Kidney (tissue), 22 donors: Measurements from ENCODE around the gene PATE3. TPM values are rescaled to one million over a fixed set of nuclear protein-coding genes. Genes with fewer than 3 reads are reported as not detected.

Experiments used
- DNase-seq, 5 donors: peaks; one replicate each; pipeline ENCODE4 v3.0.0-alpha.2; 2013 to 2020
- FAIRE-seq: peaks from 2 replicates; lab custom pipeline; 2012; peaks lifted over from hg19 to GRCh38; lab: Jason Lieb, UNC
- H3K27ac ChIP-seq, 2 donors: one replicate each; pipeline ENCODE4 v1.7.0; 2013; ENCODE audit warnings: low read depth in 2 of 2, low read length in 2 of 2, inconsistent platforms in 1 of 2
- H3K27me3 ChIP-seq: one replicate; pipeline ENCODE4 v1.7.1; 2013; ENCODE audit warnings: low read length, inconsistent platforms; ENCODE audit not compliant: control insufficient read depth, insufficient read depth
- H3K36me3 ChIP-seq, 3 donors: one replicate each; pipeline versions ENCODE4 v1.7.0 to v1.7.1; 2013; ENCODE audit warnings: low read length in 3 of 3, control low read depth in 1 of 3, inconsistent platforms in 1 of 3; ENCODE audit not compliant: insufficient read depth in 3 of 3, control insufficient read depth in 2 of 3
- H3K4me1 ChIP-seq, 3 donors: one replicate each; pipeline versions ENCODE4 v1.7.0 to v1.7.1; 2013; ENCODE audit warnings: low read length in 3 of 3, inconsistent platforms in 1 of 3, low read depth in 1 of 3; ENCODE audit not compliant: control insufficient read depth in 2 of 3, insufficient read depth in 2 of 3
- H3K4me3 ChIP-seq, 3 donors: one replicate each; pipeline versions ENCODE4 v1.7.0 to v1.8.1; 2013; ENCODE audit warnings: low read length in 3 of 3, control low read depth in 1 of 3, inconsistent platforms in 1 of 3
- H3K9ac ChIP-seq, 3 donors: one replicate each; pipeline versions ENCODE4 v1.7.0 to v1.7.1; 2013; ENCODE audit warnings: low read length in 3 of 3, control low read depth in 1 of 3, inconsistent platforms in 1 of 3
- H3K9me3 ChIP-seq, 3 donors: one replicate each; pipeline versions ENCODE4 v1.7.0 to v1.7.1; 2013; ENCODE audit warnings: low read length in 3 of 3, control low read depth in 1 of 3, inconsistent platforms in 1 of 3; ENCODE audit not compliant: control insufficient read depth in 2 of 3, insufficient read depth in 1 of 3
- CTCF ChIP-seq: IDR thresholded peaks from 3 replicates; pipeline ENCODE4 v1.5.1; 2012; ENCODE audit warnings: mild to moderate bottlenecking, moderate library complexity, borderline replicate concordance; ENCODE audit not compliant: insufficient read depth; ENCODE audit errors: extremely low read depth
- intact Hi-C: fragments of 100-400 bp; cut with DNase I; formaldehyde crosslinking; loops from one replicate; pipeline ENCODE4 v1.11.1; 2022
- long read RNA-seq, 10 donors: library from polyadenylated mRNA in 1 of 10; unstranded in 1 of 10; transcript quantifications; one replicate each; pipeline ENCODE4 v2.0.0 and lab custom pipeline, GENCODE V29; 2021 to 2026
- polyA plus RNA-seq: library from polyadenylated mRNA; stranded (reverse); fragments of 350-450 nt; fragmentation: Illumina TruSeq; extraction: RNeasy Lipid Tissue Mini Kit (QIAGEN cat#74804); gene quantifications from one replicate; pipeline ENCODE4 v1.2.3, GENCODE V29; 2014; ENCODE audit warnings: low read depth, low replicate concordance; ENCODE audit not compliant: insufficient read depth
- total RNA-seq: library from RNA; stranded (reverse); fragmentation: NEBNext Ultra II Directional; extraction: Animal tissue kit (Norgen Biotek cat#: 25700); gene quantifications from one replicate; pipeline ENCODE4 v1.2.1, GENCODE V29; 2021
- donor health status: control.
- donor health status: control.
- donor health status: control.
- donor health status: control.
- donor health status: control.
- donor health status: DM: yes; HTN: yes; CAD: no.
- donor health status: Normal renal cell carcinoma (clear cell type).

PATE3 gene
- not detected for total RNA-seq
- not detected for polyA plus RNA-seq
- long read RNA-seq, donor 1, result 0 reads
- long read RNA-seq, donor 2, result 0 reads
- long read RNA-seq, donor 3, result 0 reads
- long read RNA-seq, donor 4, result 0 reads
- long read RNA-seq, donor 5, result 0 reads
- long read RNA-seq, donor 6, result 0 reads
- long read RNA-seq, donor 7, result 0 reads
- long read RNA-seq, donor 8, result 0 reads
- long read RNA-seq, donor 9, result 0 reads
- long read RNA-seq, donor 10, result 0 reads

DNA sequence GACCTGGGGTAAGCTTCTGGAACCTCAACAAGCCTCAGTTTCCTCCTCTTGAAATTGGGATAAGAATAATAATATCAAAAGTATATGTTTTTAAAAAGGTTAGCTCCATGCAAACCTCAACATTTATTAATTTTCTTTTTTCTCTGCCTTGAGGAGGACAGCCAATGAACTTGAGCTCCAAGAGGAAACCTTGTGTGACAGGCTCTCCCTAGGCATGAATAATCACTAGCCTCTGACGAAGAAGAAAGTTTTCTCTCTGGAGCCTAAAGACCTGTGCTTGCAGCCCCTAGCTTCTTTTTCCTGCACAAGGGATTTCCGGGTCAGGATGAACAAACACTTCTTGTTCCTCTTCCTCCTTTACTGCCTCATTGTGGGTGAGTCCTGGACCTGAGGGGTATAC lies at the start of gene PATE3:
Gene PATE3 (plus strand): TSS at position 301 of the 400 bp plus-strand sequence. CDS start 25 bp downstream, at position 326.
- H3K27me3 ChIP-seq, result no peaks in the 10 kb centered on the region
- H3K9ac ChIP-seq, result no peak within 1 kb of the TSS
- FAIRE-seq (no peak), DNase-seq (no peak)
- H3K4me1 ChIP-seq, result no peaks in the 10 kb centered on the region
- no peak for TF ChIP-seq CTCF
- no peaks in the 10 kb centered on the region for H3K36me3 ChIP-seq
- intact Hi-C loops, result no loop called here
- no peak within 1 kb of the TSS for H3K4me3 ChIP-seq
- no peak within 1 kb of the TSS for H3K27ac ChIP-seq
- H3K9me3 ChIP-seq, result no peaks in the 10 kb centered on the region

DNA sequence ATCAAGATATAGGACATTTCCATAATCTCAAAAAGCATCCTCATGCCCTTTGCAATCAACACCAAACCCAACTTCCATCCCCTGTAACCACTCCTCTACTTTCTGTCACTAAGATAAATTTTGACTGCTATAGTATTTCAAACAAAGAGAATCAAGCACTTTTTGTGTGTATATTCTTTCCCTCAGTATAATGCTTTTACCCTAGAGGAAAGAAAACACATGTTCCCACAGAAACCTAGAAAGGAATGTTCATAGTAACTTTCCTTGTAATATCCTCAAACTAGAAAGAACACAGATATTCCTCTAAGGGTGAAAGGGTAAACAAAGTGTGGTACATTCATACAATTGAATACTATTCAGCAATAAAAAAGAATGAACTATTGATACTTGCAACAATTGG lies 47.3 kb upstream of the PATE3 start:
- Histone ChIP-seq H3K9ac (no peak overlapping the region), H3K4me1 (no peaks in the 10 kb centered on the region), H3K36me3 (no peaks in the 10 kb centered on the region), H3K27ac (no peak overlapping the region), H3K9me3 (no peaks in the 10 kb centered on the region), H3K4me3 (no peak overlapping the region), H3K27me3 (no peaks in the 10 kb centered on the region)
- no peak for TF ChIP-seq CTCF
- intact Hi-C loops, result no loop called here
- DNase-seq, result no peak
- FAIRE-seq, result no peak

DNA sequence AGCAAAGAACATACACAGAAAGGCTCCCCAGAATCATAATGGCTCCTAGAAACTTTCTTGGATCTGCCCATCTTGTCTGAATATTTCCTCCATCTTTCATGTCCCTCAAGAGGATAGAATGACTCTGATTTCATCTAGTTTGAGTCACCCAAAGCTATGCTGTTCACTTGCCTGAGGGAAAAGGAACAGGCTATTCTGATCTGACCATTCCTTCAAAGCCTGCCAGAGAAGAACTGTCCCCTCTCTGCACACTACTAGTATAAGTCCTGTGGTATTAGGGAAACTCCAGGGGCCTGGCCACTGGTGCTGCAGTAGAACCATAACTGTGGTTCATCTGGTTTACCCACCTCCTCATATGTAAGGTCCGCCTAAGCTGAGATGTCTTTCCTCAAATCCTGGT lies 44.2 kb upstream of the PATE3 start:
- H3K27ac ChIP-seq, result no peak overlapping the region
- H3K27me3 ChIP-seq, result no peaks in the 10 kb centered on the region
- FAIRE-seq (no peak), DNase-seq (no peak)
- H3K9ac ChIP-seq, result no peak overlapping the region
- H3K4me1 ChIP-seq, result no peaks in the 10 kb centered on the region
- H3K9me3 ChIP-seq, result no peaks in the 10 kb centered on the region
- H3K4me3 ChIP-seq, result no peak overlapping the region
- intact Hi-C loops, result no loop called here
- no peaks in the 10 kb centered on the region for H3K36me3 ChIP-seq
- no peak for TF ChIP-seq CTCF

GRCh38 chr11:125745979-125746378 lies 41.9 kb upstream of the PATE3 start, which contains the start of gene PATE1:
Gene PATE1 (plus strand): TSS chr11:125746279. CDS start chr11:125746305, 26 bp downstream.
- Histone ChIP-seq H3K9me3 (no peaks in the 10 kb centered on the region), H3K4me1 (no peaks in the 10 kb centered on the region), H3K36me3 (no peaks in the 10 kb centered on the region), H3K9ac (no peak within 1 kb of the TSS), H3K27me3 (no peaks in the 10 kb centered on the region), H3K4me3 (no peak within 1 kb of the TSS), H3K27ac (no peak within 1 kb of the TSS)
- intact Hi-C loops, result no loop called here
- DNase-seq (no peak), FAIRE-seq (no peak)
- TF ChIP-seq CTCF, result no peak
